ENCODE results near the gene EXOSC10. TPM values are rescaled to one million over a fixed set of nuclear protein-coding genes. Genes with fewer than 3 reads are reported as not detected.

EXOSC10 gene
- total and polyA plus RNA-seq, 2 experiments from 2014 or later: 55.5 to 72.9 TPM

DNA sequence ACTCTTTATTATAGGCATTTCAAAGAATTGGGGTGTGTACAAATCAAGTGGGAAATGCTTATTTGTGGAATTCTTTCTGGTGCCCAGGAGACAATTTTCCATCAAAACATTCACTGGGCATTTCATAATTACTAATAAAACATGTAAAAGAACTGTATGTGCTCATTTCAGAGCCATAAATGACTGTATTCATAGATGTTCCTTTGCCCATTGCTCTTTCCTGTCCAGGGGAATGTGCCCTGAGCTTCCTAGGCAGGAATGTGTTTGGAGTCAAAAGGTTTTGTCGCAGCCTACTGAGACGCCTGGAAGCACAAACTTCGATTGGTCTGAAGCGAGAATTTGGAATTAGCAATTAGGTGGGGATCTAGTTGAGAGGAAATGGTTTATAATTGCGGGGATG lies 43.7 kb upstream of the EXOSC10 start:
- no peak overlapping the region for H3K4me3 ChIP-seq
- H3K4me1 Mint-ChIP-seq: peaks cover 21% of the 10 kb centered on the region; the same call in 2 of the 3 replicates
- no peak overlapping the region for H3K4me3 Mint-ChIP-seq
- H2AFZ ChIP-seq: no peak overlapping the region
- no peak overlapping the region for H3K4me2 ChIP-seq
- no peaks in the 10 kb centered on the region for H3K27me3 ChIP-seq (ENCODE audit: insufficient read depth)
- ATAC-seq (no peak), DNase-seq (ENCODE audit: low spot score) (no peak)
- H3K79me2 ChIP-seq (replicated peaks; ENCODE audit: insufficient read depth): no peaks in the 10 kb centered on the region
- no peaks in the 10 kb centered on the region for H3K9me2 ChIP-seq (ENCODE audit: insufficient read depth)
- no peak overlapping the region for H3K27ac ChIP-seq (ENCODE audit: low read depth)
- H4K20me1 ChIP-seq (replicated peaks; ENCODE audit: insufficient read depth): no peaks in the 10 kb centered on the region; the same call in 1 of the 2 replicates
- H3K36me3 ChIP-seq (ENCODE audit: insufficient read depth): peaks cover 19% of the 10 kb centered on the region
- peaks cover 4% of the 10 kb centered on the region; the same call in 1 of the 2 replicates for H3F3A ChIP-seq (replicated peaks; ENCODE audit: low read depth)
- no peaks in the 10 kb centered on the region for H3K27me3 Mint-ChIP-seq (ENCODE audit: insufficient read depth, low read depth, poor library complexity)
- H3K36me3 Mint-ChIP-seq (ENCODE audit: low read depth): peaks cover 60% of the 10 kb centered on the region
- H3K9me3 Mint-ChIP-seq: no peaks in the 10 kb centered on the region
- no peak overlapping the region; the same call in 1 of the 2 replicates for H3K27ac Mint-ChIP-seq
- TF ChIP-seq EZH2phosphoT487 (IDR thresholded peaks at IDR 0.05; ENCODE audit: unreplicated experiment) (no peak), EZH2 (IDR thresholded peaks at IDR 0.05; ENCODE audit: low read depth, unreplicated experiment) (no peak), CREB1 (CRISPR knock-in tag; IDR thresholded peaks at IDR 0.05; ENCODE audit: low read depth) (no peak), ZNF114 (CRISPR knock-in tag; IDR thresholded peaks at IDR 0.05) (no peak), CTCF (conservative IDR thresholded peaks at IDR 0.05; ENCODE audit: low read depth in 2 of 2) (no peak), ZNF331 (CRISPR knock-in tag; IDR thresholded peaks at IDR 0.05; ENCODE audit: low read depth) (no peak), POLR2AphosphoS5 (IDR thresholded peaks at IDR 0.05; ENCODE audit: low read depth) (no peak), NANOG (IDR thresholded peaks at IDR 0.05; ENCODE audit: borderline replicate concordance) (no peak)
- peaks cover 4% of the 10 kb centered on the region; the same call in 1 of the 2 replicates for H3K4me1 ChIP-seq (ENCODE audit: insufficient read depth)

- H3K27me3 Mint-ChIP-seq (ENCODE audit: insufficient read depth, low read depth, poor library complexity): no peaks in the 10 kb centered on the region
Observed at GRCh38 chr1:11142618-11143391, 43.1 kb upstream of the EXOSC10 start.

More at GRCh38 chr1:11142618-11143391, 43.1 kb upstream of the EXOSC10 start:
- no peak overlapping the region for H3K4me3 ChIP-seq
- Mint-ChIP-seq H3K36me3 (ENCODE audit: low read depth) (peaks cover 63% of the 10 kb centered on the region), H3K4me1 (peaks cover 15% of the 10 kb centered on the region; the same call in 2 of the 3 replicates), H3K27ac (no peak overlapping the region; the same call in 1 of the 2 replicates), H3K9me3 (no peaks in the 10 kb centered on the region), H3K4me3 (no peak overlapping the region)
- no peak overlapping the region for H2AFZ ChIP-seq
- no peaks in the 10 kb centered on the region; the same call in 1 of the 2 replicates for H4K20me1 ChIP-seq (replicated peaks; ENCODE audit: insufficient read depth)
- peaks cover 2% of the 10 kb centered on the region; the same call in 1 of the 2 replicates for H3K4me1 ChIP-seq (ENCODE audit: insufficient read depth)
- no peak for DNase-seq (ENCODE audit: low spot score)
- H3K36me3 ChIP-seq (ENCODE audit: insufficient read depth): peaks cover 25% of the 10 kb centered on the region
- no peak overlapping the region for H3K4me2 ChIP-seq
- no peak for ATAC-seq
- TF ChIP-seq NANOG (IDR thresholded peaks at IDR 0.05; ENCODE audit: borderline replicate concordance) (no peak), REST (IDR thresholded peaks at IDR 0.05; ENCODE audit: unreplicated experiment) (no peak), CTCF (conservative IDR thresholded peaks at IDR 0.05; ENCODE audit: low read depth in 2 of 2) (no peak), JUNB (IDR thresholded peaks at IDR 0.05; ENCODE audit: unreplicated experiment) (no peak), CREB1 (CRISPR knock-in tag; IDR thresholded peaks at IDR 0.05; ENCODE audit: low read depth) (no peak)
- H3K9me2 ChIP-seq (ENCODE audit: insufficient read depth): no peaks in the 10 kb centered on the region
- no peaks in the 10 kb centered on the region for H3K79me2 ChIP-seq (replicated peaks; ENCODE audit: insufficient read depth)
- peaks cover 4% of the 10 kb centered on the region; the same call in 1 of the 2 replicates for H3F3A ChIP-seq (replicated peaks; ENCODE audit: low read depth)
- no peak overlapping the region for H3K27ac ChIP-seq (ENCODE audit: low read depth)
- H3K27me3 ChIP-seq (ENCODE audit: insufficient read depth): no peaks in the 10 kb centered on the region
